Measurements from ENCODE around the gene FRG1. TPM values are rescaled to one million over a fixed set of nuclear protein-coding genes. Genes with fewer than 3 reads are reported as not detected.
A peak's percentile ranks its signal among the peaks of the same experiment; 100 is the strongest.
"Not testable (repeated sequence)": the region's sequence is repeated elsewhere in the genome, so short reads cannot be mapped to it uniquely, and the experiment has no call there.

The FRG1 gene
- total and polyA plus RNA-seq, 12 donors, result 20.5 to 79.0 (median 38.7) TPM

DNA sequence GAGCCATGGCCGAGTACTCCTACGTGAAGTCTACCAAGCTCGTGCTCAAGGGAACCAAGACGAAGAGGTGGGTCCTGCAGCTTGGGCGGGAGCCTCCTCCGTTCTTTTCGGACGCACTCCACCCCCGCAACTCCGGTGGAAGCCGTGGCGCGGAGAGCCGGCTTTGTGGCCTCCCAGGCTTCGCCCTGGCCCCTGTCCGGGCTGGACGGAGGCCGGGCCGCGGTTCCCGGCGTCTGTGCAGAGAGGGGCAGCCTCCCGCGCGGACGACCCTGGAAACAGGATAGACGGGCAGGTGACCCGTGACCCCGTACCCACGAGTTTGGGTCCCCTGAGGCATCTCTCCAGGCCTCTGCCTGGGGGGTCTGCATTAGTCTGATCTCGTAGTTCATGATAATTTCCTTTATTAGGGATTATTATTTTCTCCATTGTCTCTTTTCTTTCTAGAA is 356 bp downstream of the FRG1 start:
- TF ChIP-seq, protein P1, sequence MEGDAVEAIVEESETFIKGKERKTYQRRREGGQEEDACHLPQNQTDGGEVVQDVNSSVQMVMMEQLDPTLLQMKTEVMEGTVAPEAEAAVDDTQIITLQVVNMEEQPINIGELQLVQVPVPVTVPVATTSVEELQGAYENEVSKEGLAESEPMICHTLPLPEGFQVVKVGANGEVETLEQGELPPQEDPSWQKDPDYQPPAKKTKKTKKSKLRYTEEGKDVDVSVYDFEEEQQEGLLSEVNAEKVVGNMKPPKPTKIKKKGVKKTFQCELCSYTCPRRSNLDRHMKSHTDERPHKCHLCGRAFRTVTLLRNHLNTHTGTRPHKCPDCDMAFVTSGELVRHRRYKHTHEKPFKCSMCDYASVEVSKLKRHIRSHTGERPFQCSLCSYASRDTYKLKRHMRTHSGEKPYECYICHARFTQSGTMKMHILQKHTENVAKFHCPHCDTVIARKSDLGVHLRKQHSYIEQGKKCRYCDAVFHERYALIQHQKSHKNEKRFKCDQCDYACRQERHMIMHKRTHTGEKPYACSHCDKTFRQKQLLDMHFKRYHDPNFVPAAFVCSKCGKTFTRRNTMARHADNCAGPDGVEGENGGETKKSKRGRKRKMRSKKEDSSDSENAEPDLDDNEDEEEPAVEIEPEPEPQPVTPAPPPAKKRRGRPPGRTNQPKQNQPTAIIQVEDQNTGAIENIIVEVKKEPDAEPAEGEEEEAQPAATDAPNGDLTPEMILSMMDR (IDR thresholded peaks at IDR 0.05), result no peak
- no peak for TF ChIP-seq POLR2A (IDR thresholded peaks at IDR 0.05)
- Histone ChIP-seq H3K36me3 (replicated peaks in 1 of 2) (no peaks in the 10 kb centered on the region), H3K27ac (peak overlapping the region in 4 of 5 donors; percentile 73 to 87 (median 86)), H3K4me1 (replicated peaks in 1 of 2) (peaks cover 0 to 31% of the 10 kb centered on the region in 2 donors), H3K4me3 (peak overlapping the region; percentile 38 to 82 (median 70)), H3K27me3 (no peaks in the 10 kb centered on the region), H3K9me3 (replicated peaks in 1 of 3) (no peaks in the 10 kb centered on the region)
- intact Hi-C loops (cut with DNase I), result no loop called here
- 0 to 2% (median 2%) methylated on average over 9 to 31 of the region's 31 CpGs for WGBS, 4 donors
- no peak for DNase-seq

DNA sequence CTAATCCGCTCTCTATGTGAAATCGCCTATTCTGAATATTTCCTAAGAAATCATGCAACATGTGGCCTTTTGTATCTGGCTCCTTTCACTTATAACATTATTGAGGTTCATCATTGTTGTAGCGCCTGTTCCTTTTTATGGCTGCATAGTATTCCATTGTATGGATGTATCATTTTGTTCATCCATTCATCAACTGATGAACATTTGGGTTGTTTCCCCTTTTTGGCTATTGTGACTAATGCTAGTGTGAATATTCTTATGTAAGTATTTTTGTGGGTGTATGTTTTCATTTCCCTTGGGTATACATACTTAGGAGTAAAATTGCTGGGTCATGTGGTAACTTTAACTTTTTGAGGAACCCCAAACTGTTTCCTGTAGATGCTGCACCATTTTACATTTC is 1.7 kb downstream of the FRG1 start:
- DNase-seq; H3K4me3 ChIP-seq; intact Hi-C loops (cut with DNase I); H3K36me3 ChIP-seq (replicated peaks in 1 of 2); H3K9me3 ChIP-seq (replicated peaks in 1 of 3); H3K27me3 ChIP-seq; H3K27ac ChIP-seq: not testable (repeated sequence)
- H3K4me1 ChIP-seq (replicated peaks in 1 of 2), result peaks cover 0 to 31% of the 10 kb centered on the region in 2 donors
- 91 to 98% (median 96%) methylated on average over 3 of the region's 3 CpGs for WGBS, 4 donors

DNA sequence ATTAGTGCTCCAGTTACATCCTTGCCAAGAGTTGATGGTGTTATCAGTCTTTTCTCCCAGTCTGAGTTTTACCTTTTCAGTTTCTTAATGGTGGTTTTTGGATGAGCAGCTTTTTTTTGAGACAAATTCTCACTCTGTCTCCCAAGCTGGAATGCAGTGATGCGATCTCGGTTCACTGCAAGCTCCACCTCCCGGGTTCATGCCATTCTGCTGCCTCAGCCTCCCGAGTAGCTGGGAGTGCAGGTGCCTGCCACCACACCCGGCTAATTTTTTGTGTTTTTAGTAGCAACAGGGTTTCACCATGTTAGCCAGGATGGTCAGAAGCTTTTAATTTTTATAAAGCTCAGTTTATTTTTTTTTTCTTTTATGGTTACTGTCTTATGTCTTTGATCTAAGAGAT is 3.4 kb downstream of the FRG1 start:
- H3K9me3 ChIP-seq (replicated peaks in 1 of 3); H3K36me3 ChIP-seq (replicated peaks in 1 of 2); DNase-seq; intact Hi-C loops (cut with DNase I); H3K27me3 ChIP-seq; H3K27ac ChIP-seq; H3K4me3 ChIP-seq: not testable (repeated sequence)
- 79 to 95% (median 89%) methylated on average over 5 of the region's 5 CpGs for WGBS, 4 donors
- peaks cover 0 to 31% of the 10 kb centered on the region in 2 donors for H3K4me1 ChIP-seq (replicated peaks in 1 of 2)

DNA sequence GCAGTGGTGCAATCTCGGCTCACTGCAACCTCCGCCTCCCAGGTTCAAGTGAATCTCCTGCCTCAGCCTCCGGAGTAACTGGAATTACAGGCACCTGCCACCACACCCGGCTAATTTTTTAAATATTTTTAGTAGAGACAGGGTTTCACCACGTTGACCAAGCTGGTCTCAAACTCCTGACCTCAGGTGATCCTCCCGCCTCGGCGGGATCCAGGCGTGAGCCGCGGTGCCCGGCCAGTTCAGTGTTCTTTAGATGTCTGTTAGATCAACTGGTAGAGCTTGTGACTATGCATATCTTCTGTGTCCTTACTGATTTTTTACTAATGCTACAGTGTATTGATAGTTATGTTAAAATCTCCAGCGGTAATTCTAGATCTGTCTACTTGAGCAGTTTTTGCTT is 6.2 kb downstream of the FRG1 start:
- H3K4me1 ChIP-seq (replicated peaks in 1 of 2), result peaks cover 0 to 25% of the 10 kb centered on the region in 2 donors
- H3K36me3 ChIP-seq (replicated peaks in 1 of 2); DNase-seq; H3K27ac ChIP-seq; H3K27me3 ChIP-seq; H3K4me3 ChIP-seq; H3K9me3 ChIP-seq (replicated peaks in 1 of 3); intact Hi-C loops (cut with DNase I): not testable (repeated sequence)
- WGBS, 4 donors, result 94 to 98% (median 95%) methylated on average over 13 of the region's 13 CpGs

DNA sequence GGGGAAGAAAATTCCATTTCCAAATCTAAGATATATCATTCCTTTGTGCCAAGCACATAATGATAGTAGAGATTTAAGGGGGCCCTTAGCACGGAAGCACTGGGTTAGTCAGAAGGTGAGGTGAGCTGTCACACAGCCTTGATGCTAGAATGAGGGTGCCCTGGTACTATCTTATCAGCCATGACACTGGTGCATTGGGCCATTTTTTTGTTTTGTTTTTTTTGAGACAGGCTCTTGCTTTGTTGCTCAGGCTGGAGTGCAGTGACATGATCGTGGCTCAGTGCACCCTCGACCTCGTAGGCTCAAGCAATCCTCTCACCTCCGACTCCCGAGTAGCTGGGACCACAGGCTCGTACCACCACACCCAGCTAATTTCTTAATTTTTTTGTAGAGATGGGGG is 7.8 kb downstream of the FRG1 start:
- H3K4me3 ChIP-seq; DNase-seq; intact Hi-C loops (cut with DNase I); H3K4me1 ChIP-seq (replicated peaks in 1 of 2); H3K36me3 ChIP-seq (replicated peaks in 1 of 2); H3K27me3 ChIP-seq; H3K9me3 ChIP-seq (replicated peaks in 1 of 3); H3K27ac ChIP-seq: not testable (repeated sequence)
- 67 to 81% (median 77%) methylated on average over 7 of the region's 7 CpGs for WGBS, 4 donors

DNA sequence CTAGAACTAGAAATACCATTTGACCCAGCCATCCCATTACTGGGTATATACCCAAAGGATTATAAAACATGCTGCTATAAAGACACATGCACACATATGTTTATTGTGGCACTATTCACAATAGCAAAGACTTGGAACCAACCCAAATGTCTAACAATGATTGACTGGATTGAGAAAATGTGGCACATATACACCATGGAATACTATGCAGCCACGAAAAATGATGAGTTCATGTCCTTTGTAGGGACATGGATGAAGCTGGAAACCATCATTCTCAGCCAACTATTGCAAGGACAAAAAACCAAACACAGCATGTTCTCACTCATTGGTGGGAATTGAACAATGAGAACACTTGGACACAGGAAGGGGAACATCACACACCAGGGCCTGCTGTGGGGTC is 28.6 kb downstream of the FRG1 start:
- H3K36me3 ChIP-seq (replicated peaks in 1 of 2); H3K27ac ChIP-seq; intact Hi-C loops (cut with DNase I); DNase-seq; H3K27me3 ChIP-seq; H3K4me1 ChIP-seq (replicated peaks in 1 of 2); H3K4me3 ChIP-seq; H3K9me3 ChIP-seq (replicated peaks in 1 of 3): not testable (repeated sequence)
- 38 to 76% (median 51%) methylated on average over 1 of the region's 1 CpG for WGBS, 4 donors

DNA sequence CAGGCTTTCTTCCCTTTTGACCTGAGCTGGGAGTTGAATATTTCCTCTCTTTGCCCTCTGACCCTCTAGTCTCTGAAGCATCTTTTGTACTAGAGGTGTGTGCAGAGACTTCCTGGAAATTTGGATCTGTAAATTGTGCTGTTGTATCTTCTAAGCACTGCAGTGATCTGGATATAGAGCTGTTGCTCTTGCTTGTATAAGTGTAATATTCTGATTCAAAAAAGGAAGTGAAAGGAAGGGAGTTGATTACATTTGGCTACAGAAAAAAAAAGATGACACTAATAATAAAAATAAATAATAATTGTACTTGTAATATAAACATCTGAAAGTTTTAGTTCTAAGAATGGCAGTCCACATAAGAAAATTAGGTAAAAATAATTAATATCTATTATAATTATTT is 33.0 kb downstream of the FRG1 start:
- Histone ChIP-seq H3K36me3 (replicated peaks in 1 of 2) (no peaks in the 10 kb centered on the region), H3K4me3 (no peak overlapping the region), H3K27me3 (no peaks in the 10 kb centered on the region), H3K9me3 (replicated peaks in 1 of 3) (no peaks in the 10 kb centered on the region), H3K4me1 (replicated peaks in 1 of 2) (no peaks in the 10 kb centered on the region), H3K27ac (no peak overlapping the region)
- DNase-seq, result no peak
- intact Hi-C loops (cut with DNase I), result no loop called here
- no peak for TF ChIP-seq POLR2A (IDR thresholded peaks at IDR 0.05)
- TF ChIP-seq, protein P1 (IDR thresholded peaks at IDR 0.05), result no peak

Measured in adrenal gland (tissue), 12 donors.